GOT3 (cell line): ENCODE measurements around the gene MT1B.
"Not testable (repeated sequence)": the region's sequence is repeated elsewhere in the genome, so short reads cannot be mapped to it uniquely, and the experiment has no call there.

ENCODE experiments used
- DNase-seq: peaks from one replicate; lab custom pipeline; 2025; ENCODE audit warnings: mixed read lengths; lab: John Stamatoyannopoulos, UW

Gene MT1B

GRCh38 chr16:56637814-56638750 is 13.6 kb upstream of the MT1B start, which contains the start of gene MT1A:
Gene MT1A (plus strand): TSS chr16:56638666. CDS start chr16:56638739, 73 bp downstream.
- no peak for DNase-seq

DNA sequence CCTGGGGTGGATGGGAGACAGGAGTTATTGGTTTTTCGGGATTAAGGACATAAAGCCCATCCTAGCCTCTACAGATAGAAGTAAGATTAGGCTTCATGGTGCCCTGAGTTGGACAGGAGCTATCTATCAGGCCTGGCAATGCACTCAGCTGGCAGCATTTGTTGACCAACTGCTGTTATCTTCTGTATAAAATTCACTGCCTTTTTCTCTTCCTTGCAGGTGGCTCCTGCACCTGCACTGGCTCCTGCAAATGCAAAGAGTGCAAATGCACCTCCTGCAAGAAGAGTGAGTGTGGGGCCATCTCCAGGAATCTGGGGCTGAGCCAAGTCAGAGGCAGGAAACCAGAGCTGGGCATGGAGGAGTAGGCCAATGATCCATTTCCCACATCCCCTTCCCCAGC is 12.6 kb upstream of the MT1B start:
- no peak for DNase-seq

- no peak for DNase-seq
These were observed 11.6 kb upstream of the MT1B start for GRCh38 chr16:56640076-56640475.

GRCh38 chr16:56641166-56641565 is 10.5 kb upstream of the MT1B start:
- no peak for DNase-seq

DNA sequence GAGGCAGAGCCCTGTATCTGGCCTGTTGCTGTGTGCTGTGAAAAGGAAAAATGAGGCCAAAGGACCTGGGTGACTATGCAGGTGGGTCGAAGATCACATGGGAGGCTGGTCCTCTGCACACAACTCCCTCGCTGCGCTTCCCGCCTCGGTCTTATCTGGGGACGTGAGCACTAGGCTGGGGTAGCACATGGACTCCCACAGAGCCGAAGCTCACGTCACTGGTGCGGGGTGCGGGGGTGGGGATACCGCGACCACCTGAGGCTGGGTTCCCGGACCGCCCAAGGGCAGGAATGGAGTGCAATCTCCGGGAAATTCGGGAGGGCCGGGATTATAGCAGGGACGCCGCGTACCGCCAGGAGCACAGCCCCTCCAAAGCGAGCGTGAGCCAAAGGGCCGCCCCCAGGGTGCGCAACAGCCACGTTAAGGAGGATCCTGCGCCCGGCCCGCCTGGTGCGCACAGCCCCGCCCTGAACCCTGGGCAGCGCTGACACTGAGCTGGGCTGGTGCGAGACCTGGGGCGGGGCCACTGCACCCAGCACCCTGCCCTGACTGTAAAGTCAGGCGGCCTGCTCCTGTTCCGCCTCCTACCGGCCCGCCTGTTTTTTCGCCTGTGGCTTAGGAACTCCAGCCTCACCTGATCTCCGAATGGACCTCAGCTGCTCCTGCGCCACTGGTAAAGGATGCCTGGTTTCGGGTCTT is 8.5 kb upstream of the MT1B start:
- peak; percentile 15 for DNase-seq

GRCh38 chr16:56643833-56644232 is 7.9 kb upstream of the MT1B start:
- no peak for DNase-seq

- DNase-seq = no peak
These were observed 6.4 kb upstream of the MT1B start for GRCh38 chr16:56645311-56645710.

GRCh38 chr16:56645838-56646237 is 5.8 kb upstream of the MT1B start:
- DNase-seq = no peak

DNA sequence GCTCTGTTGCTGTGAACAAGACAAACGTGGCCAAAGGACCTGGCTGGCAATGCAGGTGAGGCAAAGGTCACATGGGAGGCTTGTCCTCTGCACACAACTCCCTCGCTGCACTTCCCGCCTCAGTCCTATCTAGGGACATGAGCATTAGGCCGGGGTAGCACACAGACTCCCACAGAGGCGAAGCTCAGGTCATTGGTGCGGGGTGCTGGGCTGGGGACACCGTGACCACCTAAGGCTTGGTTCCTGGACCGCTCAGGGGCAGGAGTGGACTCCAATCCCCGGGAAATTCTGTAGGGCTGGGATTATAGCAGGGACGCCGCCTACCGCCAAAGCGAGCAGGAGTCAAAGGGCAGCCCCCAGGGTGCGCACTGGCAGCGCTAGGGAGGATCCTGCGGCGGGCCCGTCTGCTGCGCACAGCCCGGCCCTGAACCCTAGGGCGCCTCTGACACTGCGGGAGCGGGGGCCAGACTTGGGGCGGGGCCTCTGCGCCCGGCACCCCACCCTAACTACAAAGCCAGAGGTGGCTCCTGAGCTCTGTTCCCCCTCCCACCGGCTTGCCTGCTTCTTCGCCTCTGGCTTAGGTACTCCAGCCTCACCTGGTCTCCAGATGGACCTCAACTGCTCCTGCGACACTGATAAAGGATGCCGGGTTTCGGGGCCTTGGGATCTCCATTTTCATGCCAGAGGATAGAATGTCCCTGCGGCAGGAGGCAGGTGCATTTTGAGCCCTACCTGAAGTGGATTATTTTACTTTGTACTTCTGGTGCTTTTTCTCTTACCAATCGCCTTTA is 3.9 kb upstream of the MT1B start:
- no peak for DNase-seq

GRCh38 chr16:56649271-56649670 is 2.4 kb upstream of the MT1B start:
- no peak for DNase-seq

DNA sequence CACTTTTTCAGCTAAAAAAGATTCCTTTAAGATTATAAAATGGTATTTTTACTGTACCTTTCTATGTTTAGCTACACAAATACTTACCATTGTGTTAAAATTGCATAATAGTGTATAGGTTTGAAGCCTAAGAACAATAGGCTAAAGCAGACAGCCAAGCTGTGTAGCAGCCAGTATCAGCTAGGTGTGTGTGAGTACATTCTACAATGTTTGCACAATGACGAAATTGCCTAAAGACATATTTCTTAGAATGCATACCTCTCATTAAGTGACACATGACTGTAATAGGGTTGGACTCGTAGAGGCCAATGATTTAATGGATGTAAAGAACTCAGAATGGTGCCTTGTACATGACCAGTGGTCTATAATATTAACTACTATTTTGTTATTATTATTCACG is 1.9 kb upstream of the MT1B start:
- DNase-seq = no peak

- no peak for DNase-seq
These were observed 914 bp downstream of the MT1B start for GRCh38 chr16:56652600-56652999.

DNA sequence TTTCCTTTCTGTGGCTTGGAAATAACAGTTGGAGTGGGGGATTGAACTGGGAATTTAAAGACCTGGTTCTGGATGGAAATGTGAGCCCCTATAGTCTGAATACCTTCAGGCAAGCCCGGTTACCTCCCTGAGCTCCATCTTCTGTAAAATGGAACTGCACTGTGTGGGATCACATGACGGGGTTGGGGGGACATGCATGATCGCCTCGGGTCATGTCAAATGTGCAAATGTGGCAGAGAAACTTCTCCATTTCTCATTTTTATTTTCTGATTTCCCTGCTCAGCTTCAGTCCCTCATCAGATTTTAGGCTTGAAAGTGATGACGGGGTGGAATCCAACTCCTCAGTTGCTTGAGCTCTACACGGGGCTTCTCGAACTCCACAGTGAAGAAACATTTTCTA is 1.5 kb downstream of the MT1B start:
- no peak for DNase-seq

GRCh38 chr16:56657555-56658326 is 6.1 kb downstream of the MT1B start, which contains the start of gene MT1F:
Gene MT1F (plus strand): TSS chr16:56657959. CDS start chr16:56658059, 100 bp downstream.
- DNase-seq = no peak

DNA sequence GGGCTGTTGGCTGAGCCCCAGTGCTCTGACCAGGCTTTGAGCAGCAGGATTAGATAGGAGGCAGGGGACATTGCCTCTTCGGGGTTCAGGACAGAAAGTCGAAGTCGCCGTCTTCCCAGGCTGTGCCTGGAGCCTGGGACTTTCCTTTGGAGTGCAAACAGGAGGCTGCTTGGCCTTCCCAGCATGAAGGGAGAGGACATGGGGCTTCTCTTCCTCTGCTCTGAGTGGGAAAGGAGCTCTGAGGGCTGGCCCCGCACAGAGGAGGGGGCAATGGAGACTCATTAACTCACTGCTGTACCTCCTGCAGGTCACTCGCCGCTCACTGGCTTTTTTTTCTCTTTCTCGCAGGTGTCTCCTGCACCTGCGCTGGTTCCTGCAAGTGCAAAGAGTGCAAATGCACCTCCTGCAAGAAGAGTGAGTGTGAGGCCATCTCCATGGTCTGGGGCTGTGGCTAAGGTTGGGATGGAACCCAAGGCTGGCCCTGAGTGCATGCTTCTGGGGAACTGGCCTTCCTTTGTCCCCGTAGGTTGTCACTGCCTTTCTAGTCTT is 6.7 kb downstream of the MT1B start:
- DNase-seq = no peak

DNA sequence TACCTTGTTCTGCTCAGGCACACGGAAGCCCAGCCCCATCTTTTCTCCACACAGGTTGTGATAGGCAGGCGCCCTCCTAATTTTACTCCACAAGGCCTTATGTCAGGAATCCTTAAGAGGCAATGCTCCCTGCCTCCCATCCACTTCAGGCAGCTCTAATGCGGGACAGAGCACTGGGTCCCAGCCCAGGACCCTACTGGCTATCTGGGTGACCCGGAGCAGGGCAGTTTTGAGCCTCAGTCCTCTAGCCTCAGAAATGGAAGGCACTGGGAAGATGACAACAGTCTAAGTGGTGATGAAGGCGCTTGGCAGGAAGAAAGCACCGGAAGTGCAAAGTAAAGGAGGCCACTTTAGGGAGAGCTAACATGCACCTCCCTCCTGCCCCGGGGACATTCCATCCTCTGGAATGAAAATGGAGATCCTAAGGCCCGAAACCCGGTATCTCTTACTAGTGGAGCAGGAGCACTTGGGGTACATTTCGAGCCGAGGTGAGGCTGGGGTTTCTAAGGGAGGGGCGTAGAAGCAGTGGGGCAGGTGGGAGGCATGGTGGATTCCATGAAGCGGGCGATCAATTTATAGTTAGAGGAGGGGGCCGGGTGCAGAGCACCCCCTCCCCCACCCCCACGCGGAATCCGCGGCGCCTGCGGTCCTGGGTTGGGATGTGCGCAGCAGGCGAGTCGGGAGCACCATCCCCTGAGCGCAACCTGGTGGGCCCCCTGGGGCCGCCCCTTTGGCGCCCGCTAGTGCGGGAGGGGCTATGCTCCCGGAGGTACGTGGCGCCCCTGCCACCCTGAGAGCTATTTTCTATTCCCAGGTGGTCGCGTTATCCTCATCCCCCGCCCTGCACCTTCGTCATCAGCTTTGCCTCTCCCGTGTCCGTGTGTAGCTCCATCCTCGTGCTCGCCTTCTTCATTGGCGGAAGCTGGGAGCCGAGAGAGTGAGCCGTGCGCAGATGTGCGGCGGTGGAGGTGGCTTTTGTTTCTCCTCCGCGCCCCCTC is 11.0 kb downstream of the MT1B start:
- DNase-seq = no peak

DNA sequence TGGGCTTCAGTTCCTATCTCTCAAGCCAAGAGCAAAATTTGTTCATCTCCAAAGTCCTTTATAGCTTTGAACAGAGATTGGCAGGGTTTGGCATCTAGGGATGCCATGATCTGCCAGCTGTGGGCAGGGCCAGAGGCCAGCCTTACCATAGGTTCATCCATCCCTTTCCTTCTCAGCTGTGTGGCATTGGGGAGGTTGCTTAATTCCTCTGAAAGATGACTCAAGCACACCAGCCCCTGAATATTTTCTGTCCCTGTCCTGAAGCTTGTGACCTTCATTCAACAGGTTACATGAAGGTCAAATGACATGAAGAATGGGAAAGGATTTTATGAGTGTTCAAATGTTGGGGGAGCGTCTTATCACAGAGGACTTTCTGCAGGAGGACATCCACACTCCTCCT is 12.8 kb downstream of the MT1B start:
- no peak for DNase-seq

DNA sequence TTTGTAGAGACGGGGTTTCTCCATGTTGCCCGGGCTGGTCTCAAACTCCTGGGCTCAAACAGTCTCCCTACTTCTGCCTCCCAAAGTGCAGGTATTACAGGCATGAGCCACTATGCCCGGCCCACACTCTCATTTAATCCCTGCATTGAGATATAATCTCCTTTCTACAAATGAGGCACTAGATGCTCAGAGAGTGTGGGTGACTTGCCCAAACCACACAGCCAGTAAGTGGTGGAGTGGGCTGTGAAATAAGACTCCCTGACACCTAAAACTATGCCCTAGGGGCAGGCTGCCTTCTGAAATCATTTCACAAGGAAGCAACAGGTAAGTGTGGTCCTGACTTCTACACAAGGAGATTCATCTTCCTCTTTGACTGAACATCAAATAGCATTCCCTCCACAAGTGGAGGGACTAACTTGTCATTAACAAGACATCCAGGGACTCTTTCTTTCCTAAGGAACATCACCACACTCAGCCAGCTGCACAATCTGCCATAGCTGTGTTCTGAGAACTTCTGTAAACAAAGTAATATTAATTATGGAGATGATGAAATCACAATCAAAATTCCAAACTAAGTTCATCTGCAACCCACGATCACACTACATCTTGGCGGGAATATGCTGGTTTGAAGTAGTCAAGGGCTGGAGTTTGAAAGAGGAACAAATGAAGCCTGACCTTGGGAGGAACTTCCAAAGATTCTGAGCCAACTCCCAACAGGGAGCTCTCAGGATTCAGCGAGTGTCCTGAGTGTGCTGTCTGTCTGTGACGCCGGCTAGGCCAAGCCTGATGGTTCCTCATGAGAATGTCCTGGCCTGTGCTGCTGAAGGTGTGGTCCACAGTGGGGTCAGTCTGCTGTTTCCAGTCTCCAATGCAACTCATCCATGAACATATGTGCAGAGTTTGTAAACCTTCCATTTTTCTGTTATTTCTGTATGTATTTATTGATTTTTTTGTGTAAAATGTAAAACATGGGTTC is 13.9 kb downstream of the MT1B start:
- DNase-seq = not testable (repeated sequence)
